NCI-H1694 treated with DMSO at 0.1 percent for 48 hours (cell line): ENCODE results near the gene WDR7.

Experiments used
- DNase-seq: peaks from one replicate; lab custom pipeline; 2025; lab: John Stamatoyannopoulos, UW

Gene WDR7

DNA sequence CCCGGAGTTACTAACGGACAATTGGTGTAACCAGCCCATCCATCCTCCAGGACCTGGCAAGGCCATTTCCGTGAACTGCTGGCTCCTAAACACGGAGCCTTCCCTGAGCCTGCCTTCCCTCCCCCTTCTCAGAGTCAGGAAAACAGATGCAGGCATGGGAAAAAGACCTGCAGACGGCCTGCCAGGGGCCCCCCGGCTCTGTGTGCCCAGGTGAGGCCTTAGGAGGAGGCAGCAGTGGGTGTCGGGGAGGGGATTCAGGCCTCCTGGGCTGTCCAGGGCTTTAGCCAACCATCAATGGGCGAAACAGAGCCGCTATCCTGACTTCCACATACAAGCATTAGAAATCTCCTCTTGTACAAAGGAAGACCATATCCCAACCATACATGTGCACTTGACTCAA is 427.5 kb downstream of the WDR7 start:
- no peak for DNase-seq

DNA sequence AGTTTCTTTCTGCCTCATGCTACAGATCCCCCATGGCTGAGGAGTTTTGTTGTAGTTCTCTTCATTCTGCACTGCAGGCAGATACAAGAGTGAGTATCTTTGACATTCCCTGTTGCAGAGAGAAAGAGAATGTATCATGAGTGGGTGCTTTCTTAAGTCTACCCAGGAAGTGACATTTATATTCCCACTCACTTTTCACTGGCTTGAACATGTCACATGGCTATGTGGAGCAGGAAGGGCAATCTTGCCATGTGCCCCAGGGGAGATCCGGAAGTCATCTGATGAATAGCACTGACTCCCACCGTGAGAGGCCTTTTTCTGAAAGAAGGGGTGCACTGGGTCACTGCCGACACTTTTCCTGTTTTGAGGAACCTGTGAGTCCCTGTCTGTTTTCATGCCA is 429.3 kb downstream of the WDR7 start:
- DNase-seq, result no peak

DNA sequence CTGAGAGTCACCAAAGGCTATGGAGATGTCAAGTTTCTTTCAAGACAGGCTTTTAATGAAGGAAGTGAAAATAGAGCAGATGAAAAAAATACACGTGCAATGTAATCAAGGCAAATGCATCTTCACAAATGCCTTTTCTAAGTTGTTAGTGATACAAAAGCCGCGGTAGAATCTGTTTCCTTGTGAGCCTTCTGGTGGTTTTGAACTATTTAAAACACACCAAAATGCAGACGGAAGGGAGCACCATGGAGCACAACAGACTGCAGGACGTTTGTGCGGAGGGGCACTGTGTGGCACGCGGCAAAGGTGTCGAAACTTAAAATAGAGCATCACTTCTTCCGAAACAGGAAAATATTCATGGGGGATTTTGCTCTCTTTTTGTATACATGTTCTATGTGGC is 430.7 kb downstream of the WDR7 start:
- no peak for DNase-seq

DNA sequence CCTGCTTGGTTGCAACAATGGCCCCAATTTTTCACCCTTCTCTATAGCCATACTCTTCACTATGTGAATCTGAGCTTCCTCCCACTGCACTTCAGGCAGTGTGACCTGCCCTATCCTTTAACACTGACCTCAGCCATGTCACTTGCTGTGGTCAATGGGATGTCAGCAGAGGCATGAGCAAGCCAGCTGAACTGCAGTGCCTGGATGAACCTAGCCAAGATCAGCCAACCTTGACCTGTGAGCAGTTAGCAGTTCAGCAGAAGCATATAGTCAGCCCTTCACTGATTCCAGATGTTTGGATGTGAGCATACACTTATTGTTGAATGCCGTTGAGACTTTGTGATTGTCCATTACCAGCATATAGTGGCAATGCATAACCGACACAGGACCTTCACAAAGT is 432.3 kb downstream of the WDR7 start:
- no peak for DNase-seq

- DNase-seq, result no peak
Observed at GRCh38 chr18:57084331-57085271, 433.4 kb downstream of the WDR7 start.

- no peak for DNase-seq
Observed at GRCh38 chr18:57085371-57085770, 434.2 kb downstream of the WDR7 start.

- DNase-seq, result no peak
Observed at GRCh38 chr18:57086163-57086562, 435.0 kb downstream of the WDR7 start.
